Esophagus (tissue), 2 donors: ENCODE data around the gene RPL39L. TPM values are rescaled to one million over a fixed set of nuclear protein-coding genes. Genes with fewer than 3 reads are reported as not detected.

Experiments
- H3K27ac ChIP-seq, 2 donors: one replicate each; pipeline ENCODE4 v1.5.1; 2013; ENCODE audit warnings: low read depth in 2 of 2, mild to moderate bottlenecking in 2 of 2, inconsistent platforms in 1 of 2, low read length in 1 of 2, moderate library complexity in 1 of 2
- H3K27me3 ChIP-seq, 2 donors: one replicate each; pipeline ENCODE4 v1.6.1; 2013; ENCODE audit warnings: low read length in 2 of 2, control low read depth in 1 of 2, mild to moderate bottlenecking in 1 of 2; ENCODE audit not compliant: insufficient read depth in 2 of 2, control insufficient read depth in 1 of 2
- H3K36me3 ChIP-seq, 2 donors: one replicate each; pipeline ENCODE4 v1.6.1; 2013; ENCODE audit warnings: low read length in 1 of 2; ENCODE audit not compliant: control insufficient read depth in 2 of 2, insufficient read depth in 2 of 2
- H3K4me1 ChIP-seq, 2 donors: one replicate each; pipeline ENCODE4 v1.6.1; 2013; ENCODE audit warnings: low read length in 1 of 2; ENCODE audit not compliant: control insufficient read depth in 2 of 2, insufficient read depth in 2 of 2
- H3K4me3 ChIP-seq, 2 donors: one replicate each; pipeline ENCODE4 v1.5.1; 2013; ENCODE audit warnings: low read length in 2 of 2, mild to moderate bottlenecking in 2 of 2, low read depth in 1 of 2, moderate library complexity in 1 of 2
- H3K9me3 ChIP-seq, 2 donors: one replicate each; pipeline ENCODE4 v1.6.1; 2013; ENCODE audit warnings: mild to moderate bottlenecking in 2 of 2, low read depth in 1 of 2, low read length in 1 of 2, moderate library complexity in 1 of 2; ENCODE audit not compliant: control insufficient read depth in 2 of 2, insufficient read depth in 1 of 2
- WGBS, 2 donors: extraction: QIAGEN DNeasy Blood & Tissue Kit; methylation state at CpG; one replicate each; pipeline ENCODE4 v1.1.7; 2013; 5-methylcytosine and 5-hydroxymethylcytosine counted together
- polyA plus RNA-seq, 2 donors: library from polyadenylated mRNA; stranded (reverse); fragments of 200-250 nt; gene quantifications; one replicate each; pipeline ENCODE4 v1.2.3, GENCODE V29; 2013
- donor health status: healthy with polysubstance abuse.
- donor health status: Bipolar disorder and iron deficiency.

Gene RPL39L
- polyA plus RNA-seq, 2 donors, result 1.4 to 11.8 TPM

DNA sequence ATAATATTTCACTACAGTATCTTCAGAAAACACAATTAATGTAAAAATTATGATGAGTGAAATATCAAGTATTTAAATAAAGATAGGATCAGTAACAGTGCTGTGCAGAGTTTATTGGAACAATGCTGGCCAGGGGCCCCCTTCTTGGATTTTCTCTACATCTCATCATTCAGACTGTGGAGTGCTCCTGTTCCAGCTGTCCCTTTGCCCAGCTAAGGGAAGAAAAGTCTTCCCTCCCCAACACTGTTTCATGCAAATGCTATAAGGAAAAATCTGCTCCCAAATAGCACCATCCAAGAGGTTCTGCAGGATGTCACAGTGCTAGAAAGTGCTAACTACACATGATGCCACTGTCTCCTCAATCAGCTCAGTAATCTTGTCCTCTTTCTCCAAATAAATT, 64.5 kb downstream of the RPL39L start:
- H3K4me3 ChIP-seq, result no peak overlapping the region
- H3K27ac ChIP-seq, result no peak overlapping the region
- no peaks in the 10 kb centered on the region for H3K4me1 ChIP-seq
- no peaks in the 10 kb centered on the region for H3K9me3 ChIP-seq
- H3K36me3 ChIP-seq, result peaks cover 0 to 7% of the 10 kb centered on the region in 2 donors
- no peaks in the 10 kb centered on the region for H3K27me3 ChIP-seq

DNA sequence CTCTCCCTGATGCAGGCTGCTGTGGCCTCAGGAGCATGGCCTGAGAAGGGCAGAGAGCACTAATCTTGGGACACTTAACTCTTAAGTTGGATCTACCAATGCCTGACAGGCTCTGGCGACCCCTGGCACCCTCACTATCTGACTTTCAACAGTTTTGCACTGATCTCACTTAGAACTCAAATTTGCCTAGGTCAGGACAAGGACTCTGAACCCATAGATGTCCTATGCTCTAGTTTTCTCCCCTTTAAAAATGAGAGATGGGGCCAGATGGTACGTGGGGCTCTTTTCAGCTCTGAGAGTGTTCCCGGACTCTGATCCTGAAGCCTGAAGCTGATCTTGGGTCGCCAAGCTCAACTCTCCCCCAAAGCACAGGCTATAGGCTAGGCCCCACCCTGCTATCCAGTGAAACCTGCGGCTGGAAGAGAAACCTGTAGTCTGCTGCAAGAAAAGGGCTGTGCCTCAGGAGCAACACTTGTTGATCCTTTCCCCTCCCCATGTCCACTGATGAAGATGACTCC, 65.7 kb downstream of the RPL39L start:
- no peaks in the 10 kb centered on the region for H3K4me1 ChIP-seq
- no peak overlapping the region for H3K27ac ChIP-seq
- H3K4me3 ChIP-seq, result no peak overlapping the region
- H3K27me3 ChIP-seq, result no peaks in the 10 kb centered on the region
- no peaks in the 10 kb centered on the region for H3K9me3 ChIP-seq
- peaks cover 0 to 7% of the 10 kb centered on the region in 2 donors for H3K36me3 ChIP-seq
- WGBS, 2 donors, result 89 to 95% methylated on average over 5 of the region's 5 CpGs

DNA sequence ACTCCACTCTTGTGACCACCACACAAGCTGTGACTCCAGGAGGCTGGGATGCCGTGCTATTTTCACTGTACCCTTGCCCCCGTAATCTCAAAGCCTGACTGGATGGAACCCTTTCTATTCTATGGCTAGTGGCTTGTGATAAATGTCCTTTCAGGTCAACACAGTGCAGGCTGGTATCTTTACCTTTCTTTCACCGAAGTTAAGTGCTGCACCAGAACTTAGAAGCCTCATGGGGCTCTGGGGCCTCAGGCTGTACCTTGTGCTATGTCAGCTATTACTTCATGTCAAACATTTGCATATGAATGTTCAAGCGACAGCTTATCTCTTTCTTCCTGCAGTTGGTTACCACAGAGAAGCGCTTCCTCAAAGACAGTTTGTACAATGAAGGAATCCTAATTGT, 66.8 kb downstream of the RPL39L start:
- no peaks in the 10 kb centered on the region for H3K4me1 ChIP-seq
- no peaks in the 10 kb centered on the region for H3K9me3 ChIP-seq
- 78 to 86% methylated on average over 5 of the region's 5 CpGs for WGBS, 2 donors
- no peak overlapping the region for H3K27ac ChIP-seq
- H3K4me3 ChIP-seq, result no peak overlapping the region
- no peaks in the 10 kb centered on the region for H3K27me3 ChIP-seq
- peaks cover 0 to 4% of the 10 kb centered on the region in 2 donors for H3K36me3 ChIP-seq

DNA sequence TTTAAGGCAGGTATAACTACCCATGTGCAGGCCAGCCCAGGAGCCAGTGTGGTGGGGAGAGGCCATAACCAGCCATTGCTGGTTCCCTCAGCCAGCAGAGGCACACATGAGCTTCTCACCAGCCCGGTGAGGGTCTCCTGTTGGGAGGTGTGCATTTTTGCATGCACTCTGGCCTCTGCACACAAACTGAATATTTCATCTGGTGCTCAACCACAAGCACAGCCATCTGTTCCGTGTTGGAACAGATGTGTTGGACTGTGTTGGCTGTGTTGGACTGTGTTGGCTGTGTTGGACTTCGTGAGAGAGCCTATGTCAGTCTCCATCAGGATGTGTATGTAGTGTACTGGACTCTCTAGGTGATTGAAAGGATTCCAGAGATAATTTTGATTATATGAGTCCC, 67.2 kb downstream of the RPL39L start:
- H3K36me3 ChIP-seq, result peaks cover 0 to 3% of the 10 kb centered on the region in 2 donors
- no peak overlapping the region for H3K27ac ChIP-seq
- H3K4me1 ChIP-seq, result no peaks in the 10 kb centered on the region
- WGBS, 2 donors, result 74 to 84% methylated on average over 3 of the region's 3 CpGs
- no peak overlapping the region for H3K4me3 ChIP-seq
- no peaks in the 10 kb centered on the region for H3K27me3 ChIP-seq
- no peaks in the 10 kb centered on the region for H3K9me3 ChIP-seq

Other genes starting within 250 kb of the RPL39L start
- 1 to 10 TPM; 2.0 to 3.0 TPM for gene ST6GAL1, start 209.0 kb downstream of the RPL39L start, polyA plus RNA-seq
- gene RTP1, start 58.0 kb upstream of the RPL39L start, polyA plus RNA-seq, result under 1 TPM in 1 of 2 donors, not detected in 1; 0.01 TPM
- under 1 TPM; 0.14 to 0.93 TPM for gene MASP1, start 152.2 kb upstream of the RPL39L start, polyA plus RNA-seq
- gene RTP4, start 228.9 kb upstream of the RPL39L start, polyA plus RNA-seq, result 1 to 10 TPM in 1 of 2 donors, under 1 TPM in 1; 0.90 to 1.2 TPM